Lower lobe of right lung (tissue), 2 donors: Measurements from ENCODE around the gene POU3F2. TPM values are rescaled to one million over a fixed set of nuclear protein-coding genes. Genes with fewer than 3 reads are reported as not detected.

ENCODE experiments used
- ATAC-seq, 2 donors: fragments of 200-7000 bp; cut with Tn5 transposase; one replicate each; pipeline ENCODE4 v1.9.1; 2020 to 2022; ENCODE audit warnings: mild to moderate bottlenecking in 2 of 2, moderate library complexity in 2 of 2
- DNase-seq: peaks from one replicate; pipeline ENCODE4 v3.0.0-alpha.2; 2020
- H3K27ac ChIP-seq: fragments of 200-600 bp; one replicate; pipeline ENCODE4 v1.8.0; 2022
- H3K27me3 ChIP-seq: fragments of 200-600 bp; one replicate; pipeline ENCODE4 v1.8.0; 2022; ENCODE audit warnings: low read depth
- H3K36me3 ChIP-seq: fragments of 200-600 bp; one replicate; pipeline ENCODE4 v1.8.0; 2022; ENCODE audit warnings: mild to moderate bottlenecking
- H3K4me1 ChIP-seq: fragments of 200-600 bp; one replicate; pipeline ENCODE4 v1.8.0; 2022
- H3K4me3 ChIP-seq: fragments of 200-600 bp; one replicate; pipeline ENCODE4 v1.8.0; 2022; ENCODE audit warnings: mild to moderate bottlenecking
- H3K9me3 ChIP-seq: fragments of 200-600 bp; one replicate; pipeline ENCODE4 v1.8.0; 2022
- intact Hi-C: fragments of 100-400 bp; cut with DNase I; formaldehyde crosslinking; loops from one replicate; pipeline ENCODE4 v1.11.0; 2022
- total RNA-seq: library from RNA; stranded (reverse); fragmentation: NEBNext Ultra II Directional; extraction: Animal tissue kit (Norgen Biotek cat#: 25700); gene quantifications from one replicate; pipeline ENCODE4 v1.2.1, GENCODE V29; 2021
- TF ChIP-seq, protein P1 (sequence below): fragments of 200-600 bp; IDR thresholded peaks from one replicate; pipeline ENCODE4 v1.8.0; 2022; ENCODE audit warnings: antibody characterized with exemption, mild to moderate bottlenecking
- donor health status: DM: no; HTN: yes; CAD: no; lungs with severe emphysema.

POU3F2 gene
- total RNA-seq, 1 donor from 2014 or later = not detected

DNA sequence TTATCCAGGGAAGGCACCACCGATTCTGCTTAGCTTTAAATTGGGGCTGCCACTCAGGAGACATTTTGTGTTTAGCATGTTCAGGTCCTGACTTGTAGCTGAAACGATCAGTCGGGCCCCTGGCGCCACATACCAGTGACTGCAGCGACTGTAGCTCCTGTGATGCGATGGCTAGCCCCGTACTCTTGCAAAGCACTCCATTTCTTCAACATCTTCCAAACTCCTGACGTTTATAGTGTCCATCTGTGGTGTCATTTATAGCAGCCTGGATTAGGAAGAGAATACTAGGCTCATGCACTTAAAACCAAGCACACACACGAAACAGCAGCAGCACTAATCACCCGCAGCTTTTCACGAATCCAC, 13.0 kb downstream of the POU3F2 start:
- no peak for ATAC-seq
- Histone ChIP-seq H3K27me3 (peaks cover 83% of the 10 kb centered on the region), H3K27ac (no peak overlapping the region), H3K36me3 (no peaks in the 10 kb centered on the region), H3K9me3 (no peaks in the 10 kb centered on the region), H3K4me1 (peaks cover 39% of the 10 kb centered on the region), H3K4me3 (no peak overlapping the region)
- intact Hi-C loops = loop anchor here (10.0 kb wide), 1 partner anchor 723 kb away; no protein-coding TSS in a partner anchor
- DNase-seq = no peak
- TF ChIP-seq, protein P1, sequence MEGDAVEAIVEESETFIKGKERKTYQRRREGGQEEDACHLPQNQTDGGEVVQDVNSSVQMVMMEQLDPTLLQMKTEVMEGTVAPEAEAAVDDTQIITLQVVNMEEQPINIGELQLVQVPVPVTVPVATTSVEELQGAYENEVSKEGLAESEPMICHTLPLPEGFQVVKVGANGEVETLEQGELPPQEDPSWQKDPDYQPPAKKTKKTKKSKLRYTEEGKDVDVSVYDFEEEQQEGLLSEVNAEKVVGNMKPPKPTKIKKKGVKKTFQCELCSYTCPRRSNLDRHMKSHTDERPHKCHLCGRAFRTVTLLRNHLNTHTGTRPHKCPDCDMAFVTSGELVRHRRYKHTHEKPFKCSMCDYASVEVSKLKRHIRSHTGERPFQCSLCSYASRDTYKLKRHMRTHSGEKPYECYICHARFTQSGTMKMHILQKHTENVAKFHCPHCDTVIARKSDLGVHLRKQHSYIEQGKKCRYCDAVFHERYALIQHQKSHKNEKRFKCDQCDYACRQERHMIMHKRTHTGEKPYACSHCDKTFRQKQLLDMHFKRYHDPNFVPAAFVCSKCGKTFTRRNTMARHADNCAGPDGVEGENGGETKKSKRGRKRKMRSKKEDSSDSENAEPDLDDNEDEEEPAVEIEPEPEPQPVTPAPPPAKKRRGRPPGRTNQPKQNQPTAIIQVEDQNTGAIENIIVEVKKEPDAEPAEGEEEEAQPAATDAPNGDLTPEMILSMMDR = no peak

DNA sequence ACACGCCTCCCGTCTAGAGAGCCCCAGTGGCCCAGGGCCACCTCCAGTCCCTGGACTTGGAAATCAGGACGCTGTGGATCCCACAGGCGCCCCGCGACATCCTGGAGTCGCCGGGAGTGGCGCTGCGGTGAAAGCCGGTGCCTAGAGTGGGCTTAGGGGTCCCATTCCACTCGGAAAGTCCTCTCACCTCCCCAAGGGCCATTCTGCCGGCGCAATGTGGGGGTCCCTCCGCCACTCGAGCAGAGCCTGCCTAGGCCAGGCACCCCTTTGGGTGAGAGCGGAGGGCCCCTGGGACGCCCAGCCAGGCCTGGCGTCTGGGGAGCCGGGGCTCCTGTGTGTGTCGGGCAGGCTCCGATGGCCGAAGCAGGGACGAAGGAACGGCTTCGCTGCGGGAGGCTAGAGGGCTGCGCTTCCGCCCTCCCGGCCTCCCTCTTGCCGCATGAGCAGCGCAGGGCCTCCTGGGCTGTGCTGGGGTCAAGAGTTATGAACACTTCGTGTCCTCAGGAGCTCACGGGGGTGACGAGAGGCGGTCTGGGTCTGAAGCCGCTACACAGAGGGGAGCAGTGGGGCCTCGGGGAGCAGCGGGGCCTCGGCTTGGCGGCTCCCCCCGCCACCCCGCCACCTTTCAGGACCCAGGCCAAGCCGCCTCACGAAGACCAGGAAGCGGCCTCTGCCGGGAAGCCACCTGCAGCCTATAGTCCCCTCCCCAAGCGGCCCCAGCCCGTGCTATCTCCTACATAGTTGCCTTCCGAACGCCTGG, 13.6 kb downstream of the POU3F2 start:
- ATAC-seq (peak; percentile 49 to 71), DNase-seq (peak; percentile 46)
- intact Hi-C loops = loop anchor here (10.0 kb wide), 1 partner anchor 723 kb away; no protein-coding TSS in a partner anchor
- peaks cover 78% of the 10 kb centered on the region for H3K27me3 ChIP-seq
- H3K36me3 ChIP-seq = no peaks in the 10 kb centered on the region
- H3K4me1 ChIP-seq = peaks cover 39% of the 10 kb centered on the region
- no peaks in the 10 kb centered on the region for H3K9me3 ChIP-seq
- H3K4me3 ChIP-seq = peak overlapping the region; percentile 17
- H3K27ac ChIP-seq = no peak overlapping the region
- TF ChIP-seq, protein P1 = no peak

DNA sequence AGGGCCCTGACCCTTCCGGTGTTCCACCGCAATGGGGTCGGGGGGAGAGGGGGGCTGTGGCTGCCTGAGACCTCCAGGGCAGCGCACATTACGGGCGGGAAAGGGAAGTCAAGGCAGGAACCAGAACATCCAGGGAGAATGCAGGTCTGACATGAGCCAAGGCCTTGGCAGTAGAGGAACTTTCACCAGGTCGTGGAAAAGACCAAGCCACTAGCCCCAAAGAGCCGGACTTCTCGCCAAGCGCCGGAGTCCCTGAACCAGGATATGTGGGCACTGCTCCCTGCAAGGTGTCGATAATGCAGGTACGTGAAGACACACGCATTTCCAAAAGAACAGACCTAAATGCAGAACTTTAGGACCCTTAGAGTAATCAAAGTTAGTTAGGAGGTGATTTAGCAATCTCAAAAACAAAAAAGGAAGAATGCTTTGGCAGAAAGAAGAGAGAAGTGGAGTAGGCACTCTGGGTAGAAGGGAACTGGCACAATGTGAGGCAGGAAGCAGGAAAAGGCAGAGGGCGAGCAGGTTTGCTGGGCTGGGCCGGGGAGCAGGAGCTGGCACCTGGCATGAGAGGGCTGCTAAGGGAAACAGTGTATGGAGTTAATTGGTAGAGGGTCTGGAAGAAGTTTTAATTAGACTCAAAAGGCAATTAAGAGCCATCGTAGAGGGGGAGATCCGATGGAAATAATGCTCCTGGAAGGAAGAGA, 14.3 kb downstream of the POU3F2 start:
- TF ChIP-seq, protein P1 = no peak
- Histone ChIP-seq H3K4me1 (peaks cover 34% of the 10 kb centered on the region), H3K9me3 (no peaks in the 10 kb centered on the region), H3K4me3 (peak overlapping the region; percentile 17), H3K27me3 (peaks cover 71% of the 10 kb centered on the region), H3K36me3 (no peaks in the 10 kb centered on the region), H3K27ac (no peak overlapping the region)
- intact Hi-C loops = loop anchor here (10.0 kb wide), 1 partner anchor 724 kb away; no protein-coding TSS in a partner anchor
- ATAC-seq (peak in 1 of 2 donors; percentile 6), DNase-seq (no peak)

DNA sequence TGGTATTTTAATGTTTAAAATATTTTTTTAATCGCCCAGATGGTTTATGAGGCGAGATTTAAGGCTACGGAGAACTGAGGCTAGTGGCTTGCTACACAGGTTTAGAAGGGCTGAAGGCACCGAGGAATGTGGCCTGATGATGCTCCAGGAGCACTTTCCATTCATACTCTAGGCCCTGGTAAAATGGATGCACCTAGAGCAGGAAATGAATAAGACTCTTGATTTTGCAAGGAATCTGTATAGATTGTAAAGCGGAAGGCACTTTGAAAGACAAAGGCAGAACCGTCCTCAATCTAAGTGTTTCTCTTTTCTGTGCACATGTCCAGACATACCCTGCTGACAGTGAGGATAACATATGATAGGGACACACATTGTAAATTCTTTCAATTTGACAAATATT, 30.1 kb downstream of the POU3F2 start:
- intact Hi-C loops = no loop called here
- ATAC-seq = no peak
- H3K4me3 ChIP-seq = no peak overlapping the region
- no peaks in the 10 kb centered on the region for H3K4me1 ChIP-seq
- H3K27me3 ChIP-seq = no peaks in the 10 kb centered on the region
- no peaks in the 10 kb centered on the region for H3K36me3 ChIP-seq
- TF ChIP-seq, protein P1 = no peak
- DNase-seq = no peak
- no peaks in the 10 kb centered on the region for H3K9me3 ChIP-seq
- no peak overlapping the region for H3K27ac ChIP-seq

DNA sequence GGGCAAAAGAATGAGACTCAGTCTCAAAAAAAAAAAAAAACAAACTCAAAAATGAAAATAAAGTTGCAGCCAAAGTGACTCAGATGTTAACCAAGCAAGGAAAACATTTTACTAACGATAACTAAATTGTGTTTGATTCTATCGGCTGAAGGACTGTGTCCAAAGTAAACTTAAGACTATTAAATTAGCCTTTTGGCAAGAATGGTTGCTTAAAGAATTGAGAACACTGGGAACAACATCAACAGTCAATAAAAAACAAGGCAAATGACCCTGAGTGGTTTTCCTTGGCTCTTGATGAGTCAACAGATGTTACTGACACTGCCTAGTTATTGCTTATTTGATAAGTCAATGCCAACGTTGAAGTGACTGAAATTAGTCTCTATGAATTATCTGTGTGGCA, 36.7 kb downstream of the POU3F2 start:
- H3K4me1 ChIP-seq = no peaks in the 10 kb centered on the region
- ATAC-seq (no peak), DNase-seq (no peak)
- no peaks in the 10 kb centered on the region for H3K9me3 ChIP-seq
- H3K27me3 ChIP-seq = no peaks in the 10 kb centered on the region
- no peak overlapping the region for H3K27ac ChIP-seq
- H3K4me3 ChIP-seq = no peak overlapping the region
- no peaks in the 10 kb centered on the region for H3K36me3 ChIP-seq
- TF ChIP-seq, protein P1 = no peak
- intact Hi-C loops = no loop called here
